ENCODE data around the gene VIP. TPM values are rescaled to one million over a fixed set of nuclear protein-coding genes. Genes with fewer than 3 reads are reported as not detected.
A peak's percentile ranks its signal among the peaks of the same experiment; 100 is the strongest.
"Not testable (repeated sequence)": the region's sequence is repeated elsewhere in the genome, so short reads cannot be mapped to it uniquely, and the experiment has no call there.

Gene VIP
- total RNA-seq (2014; rRNA removed; shearing (Covaris generic)) (0.32 TPM in 1 of 2 replicates, not detected in the other), polyA plus RNA-seq (2016; fragmentation: Nextera tagmentation; extraction: Ambion mirVana) (0.20 TPM in 1 of 2 replicates, not detected in the other)

DNA sequence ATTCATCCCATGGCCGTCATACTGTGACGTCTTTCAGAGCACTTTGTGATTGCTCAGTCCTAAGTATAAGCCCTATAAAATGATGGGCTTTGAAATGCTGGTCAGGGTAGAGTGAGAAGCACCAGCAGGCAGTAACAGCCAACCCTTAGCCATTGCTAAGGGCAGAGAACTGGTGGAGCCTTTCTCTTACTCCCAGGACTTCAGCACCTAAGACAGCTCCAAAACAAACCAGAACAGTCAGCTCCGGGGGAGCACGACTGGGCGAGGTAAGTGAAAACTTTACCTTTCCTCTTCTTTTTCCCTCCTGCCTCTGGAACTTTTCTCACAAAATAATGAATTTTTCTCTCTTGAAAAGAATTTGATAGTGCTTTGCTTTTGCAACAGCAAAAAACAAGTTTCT, at the start of gene VIP:
TSS of gene VIP (plus strand) at position 104 of the 400 bp plus-strand sequence. CDS start 1,381 bp downstream, outside the sequence.
- Histone ChIP-seq H3F3A (ENCODE audit: insufficient read depth) (no peaks in the 10 kb centered on the region), H3K9me3 (ENCODE audit: low read depth) (no peaks in the 10 kb centered on the region), H3K36me3 (ENCODE audit: low read depth) (no peaks in the 10 kb centered on the region), H4K20me1 (ENCODE audit: insufficient read depth) (no peaks in the 10 kb centered on the region), H3K4me1 (ENCODE audit: insufficient read depth) (peaks cover 4% of the 10 kb centered on the region), H3K4me3 (no peak within 1 kb of the TSS), H3K4me2 (ENCODE audit: unreplicated experiment) (no peak within 1 kb of the TSS), H2AFZ (no peak within 1 kb of the TSS), H3K9ac (no peak within 1 kb of the TSS), H3K27me3 (replicated peaks; ENCODE audit: insufficient read depth) (no peaks in the 10 kb centered on the region), H3K9me2 (ENCODE audit: insufficient read depth) (no peaks in the 10 kb centered on the region), H3K27ac (no peak within 1 kb of the TSS), H3K79me2 (ENCODE audit: insufficient read depth) (no peaks in the 10 kb centered on the region)
- peak; percentile 66 for DNase-seq
- 5 to 10% methylated on average over 5 of the region's 5 CpGs for WGBS, 2 experiments (ENCODE audit: low coverage in 1 of 2, low lambda C conversion rate in 2 of 2, missing lambda C conversion rate in 2 of 2)
- in situ Hi-C loops (cut with MboI) = no loop called here
- TF ChIP-seq EZH2phosphoT487 (IDR thresholded peaks at IDR 0.05; ENCODE audit: insufficient read depth, low read depth) (no peak), EZH2 (IDR thresholded peaks at IDR 0.05; ENCODE audit: insufficient read depth, poor library complexity, severe bottlenecking) (no peak)

GRCh38 chr6:152701081-152701862, 49.3 kb upstream of the VIP start:
- no peaks in the 10 kb centered on the region for H3K9me3 ChIP-seq (ENCODE audit: low read depth)
- no peak overlapping the region for H3K4me3 ChIP-seq
- no peaks in the 10 kb centered on the region for H3K79me2 ChIP-seq (ENCODE audit: insufficient read depth)
- H3K4me1 ChIP-seq (ENCODE audit: insufficient read depth) = peaks cover 13% of the 10 kb centered on the region
- in situ Hi-C loops (cut with MboI) = no loop called here
- no peaks in the 10 kb centered on the region for H4K20me1 ChIP-seq (ENCODE audit: insufficient read depth)
- no peaks in the 10 kb centered on the region for H3K36me3 ChIP-seq (ENCODE audit: low read depth)
- no peak overlapping the region for H3K9ac ChIP-seq
- WGBS, 2 experiments (ENCODE audit: low coverage in 1 of 2, low lambda C conversion rate in 2 of 2, missing lambda C conversion rate in 2 of 2) = 48 to 51% methylated on average over 7 of the region's 7 CpGs
- DNase-seq = no peak
- no peak overlapping the region for H2AFZ ChIP-seq
- H3F3A ChIP-seq (ENCODE audit: insufficient read depth) = no peaks in the 10 kb centered on the region
- no peak overlapping the region for H3K4me2 ChIP-seq (ENCODE audit: unreplicated experiment)
- no peak overlapping the region for H3K27ac ChIP-seq
- H3K27me3 ChIP-seq (replicated peaks; ENCODE audit: insufficient read depth) = no peaks in the 10 kb centered on the region
- H3K9me2 ChIP-seq (ENCODE audit: insufficient read depth) = no peaks in the 10 kb centered on the region
- TF ChIP-seq EZH2phosphoT487 (IDR thresholded peaks at IDR 0.05; ENCODE audit: insufficient read depth, low read depth) (no peak), EZH2 (IDR thresholded peaks at IDR 0.05; ENCODE audit: insufficient read depth, poor library complexity, severe bottlenecking) (no peak)

GRCh38 chr6:152701863-152702401, 48.7 kb upstream of the VIP start:
- no peak for TF ChIP-seq EZH2 (IDR thresholded peaks at IDR 0.05; ENCODE audit: insufficient read depth, poor library complexity, severe bottlenecking)
- TF ChIP-seq EZH2phosphoT487 (IDR thresholded peaks at IDR 0.05; ENCODE audit: insufficient read depth, low read depth) = no peak
- peaks cover 8% of the 10 kb centered on the region; the same call in 1 of the 2 replicates for H3K4me1 ChIP-seq (ENCODE audit: insufficient read depth)
- no peak overlapping the region for H3K4me2 ChIP-seq (ENCODE audit: unreplicated experiment)
- H3K9me3 ChIP-seq (ENCODE audit: low read depth) = no peaks in the 10 kb centered on the region
- H3K27ac ChIP-seq = no peak overlapping the region
- H2AFZ ChIP-seq = no peak overlapping the region
- no peaks in the 10 kb centered on the region for H3K36me3 ChIP-seq (ENCODE audit: low read depth)
- in situ Hi-C loops (cut with MboI) = no loop called here
- no peaks in the 10 kb centered on the region for H3K27me3 ChIP-seq (replicated peaks; ENCODE audit: insufficient read depth)
- no peaks in the 10 kb centered on the region for H3K9me2 ChIP-seq (ENCODE audit: insufficient read depth)
- DNase-seq = no peak
- no peaks in the 10 kb centered on the region for H4K20me1 ChIP-seq (ENCODE audit: insufficient read depth)
- no peak overlapping the region for H3K9ac ChIP-seq
- H3F3A ChIP-seq (ENCODE audit: insufficient read depth) = no peaks in the 10 kb centered on the region
- WGBS, 2 experiments (ENCODE audit: low coverage in 1 of 2, low lambda C conversion rate in 2 of 2, missing lambda C conversion rate in 2 of 2) = 57 to 63% methylated on average over 4 of the region's 4 CpGs
- H3K79me2 ChIP-seq (ENCODE audit: insufficient read depth) = no peaks in the 10 kb centered on the region
- no peak overlapping the region for H3K4me3 ChIP-seq

DNA sequence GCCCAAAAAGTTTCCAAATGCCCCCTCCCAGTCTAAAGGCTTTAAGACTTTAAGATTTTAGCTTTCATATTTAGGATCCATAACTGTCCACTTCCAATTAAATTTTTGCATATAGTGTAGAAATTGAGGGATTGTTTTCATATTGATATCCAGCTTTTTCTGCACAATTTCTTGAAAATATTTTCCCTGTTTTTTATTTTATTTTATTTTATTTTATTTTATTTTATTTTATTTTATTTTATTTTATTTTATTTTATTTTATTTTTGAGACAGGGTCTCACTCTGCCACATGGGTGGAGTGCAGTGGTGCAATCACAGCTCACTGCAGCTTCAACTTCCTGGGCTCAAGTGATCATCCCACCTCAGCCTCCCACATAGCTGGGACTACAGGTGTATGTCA, 46.8 kb upstream of the VIP start:
- H3K9me2 ChIP-seq (ENCODE audit: insufficient read depth); H3K27ac ChIP-seq; H3K36me3 ChIP-seq (ENCODE audit: low read depth); H3K79me2 ChIP-seq (ENCODE audit: insufficient read depth); in situ Hi-C loops (cut with MboI); H3K4me1 ChIP-seq (ENCODE audit: insufficient read depth); H3K4me3 ChIP-seq; H3K4me2 ChIP-seq (ENCODE audit: unreplicated experiment); DNase-seq; H3K9me3 ChIP-seq (ENCODE audit: low read depth); H2AFZ ChIP-seq; H3F3A ChIP-seq (ENCODE audit: insufficient read depth); H3K27me3 ChIP-seq (replicated peaks; ENCODE audit: insufficient read depth); H4K20me1 ChIP-seq (ENCODE audit: insufficient read depth); H3K9ac ChIP-seq: not testable (repeated sequence)

All from GM23248 (cell line).